Ishikawa (cell line): ENCODE measurements around the gene SELPLG.

ENCODE experiments used
- CREB1 ChIP-seq: IDR thresholded peaks from 2 replicates; pipeline ENCODE4 v1.6.1; 2012; ENCODE audit warnings: low read depth
- TEAD4 ChIP-seq: IDR thresholded peaks from 2 replicates; pipeline ENCODE4 v1.6.1; 2012
- ZBTB7A ChIP-seq: IDR thresholded peaks from 2 replicates; pipeline ENCODE4 v1.6.1; 2012; ENCODE audit warnings: low read depth
- TF ChIP-seq, protein P1 (sequence below): IDR thresholded peaks from 2 replicates; pipeline ENCODE4 v1.6.1; 2012; ENCODE audit warnings: low read depth, mild to moderate bottlenecking

DNA sequence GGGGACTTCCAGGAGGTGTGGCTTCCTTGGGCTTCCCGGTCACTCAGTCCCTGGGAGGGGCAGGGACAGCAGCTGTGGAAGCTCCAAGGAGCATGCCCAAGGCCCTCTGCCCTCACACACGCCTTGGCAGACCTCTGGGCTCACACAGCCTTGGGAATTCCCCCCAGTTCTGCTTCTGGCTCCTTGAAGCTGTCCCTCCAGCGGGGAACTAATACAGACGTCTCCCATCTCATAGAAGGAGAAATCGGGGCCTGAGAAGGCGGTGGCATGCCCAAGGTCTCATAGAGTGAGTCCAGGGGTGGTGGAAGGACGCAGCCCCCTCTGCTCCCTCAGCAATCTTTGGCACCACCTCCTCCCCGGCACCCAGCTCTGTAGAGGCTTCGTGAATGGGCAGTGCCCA lies 20.1 kb downstream of the SELPLG start:
- TF ChIP-seq ZBTB7A (no peak), TEAD4 (no peak), CREB1 (no peak)
- TF ChIP-seq, protein P1, sequence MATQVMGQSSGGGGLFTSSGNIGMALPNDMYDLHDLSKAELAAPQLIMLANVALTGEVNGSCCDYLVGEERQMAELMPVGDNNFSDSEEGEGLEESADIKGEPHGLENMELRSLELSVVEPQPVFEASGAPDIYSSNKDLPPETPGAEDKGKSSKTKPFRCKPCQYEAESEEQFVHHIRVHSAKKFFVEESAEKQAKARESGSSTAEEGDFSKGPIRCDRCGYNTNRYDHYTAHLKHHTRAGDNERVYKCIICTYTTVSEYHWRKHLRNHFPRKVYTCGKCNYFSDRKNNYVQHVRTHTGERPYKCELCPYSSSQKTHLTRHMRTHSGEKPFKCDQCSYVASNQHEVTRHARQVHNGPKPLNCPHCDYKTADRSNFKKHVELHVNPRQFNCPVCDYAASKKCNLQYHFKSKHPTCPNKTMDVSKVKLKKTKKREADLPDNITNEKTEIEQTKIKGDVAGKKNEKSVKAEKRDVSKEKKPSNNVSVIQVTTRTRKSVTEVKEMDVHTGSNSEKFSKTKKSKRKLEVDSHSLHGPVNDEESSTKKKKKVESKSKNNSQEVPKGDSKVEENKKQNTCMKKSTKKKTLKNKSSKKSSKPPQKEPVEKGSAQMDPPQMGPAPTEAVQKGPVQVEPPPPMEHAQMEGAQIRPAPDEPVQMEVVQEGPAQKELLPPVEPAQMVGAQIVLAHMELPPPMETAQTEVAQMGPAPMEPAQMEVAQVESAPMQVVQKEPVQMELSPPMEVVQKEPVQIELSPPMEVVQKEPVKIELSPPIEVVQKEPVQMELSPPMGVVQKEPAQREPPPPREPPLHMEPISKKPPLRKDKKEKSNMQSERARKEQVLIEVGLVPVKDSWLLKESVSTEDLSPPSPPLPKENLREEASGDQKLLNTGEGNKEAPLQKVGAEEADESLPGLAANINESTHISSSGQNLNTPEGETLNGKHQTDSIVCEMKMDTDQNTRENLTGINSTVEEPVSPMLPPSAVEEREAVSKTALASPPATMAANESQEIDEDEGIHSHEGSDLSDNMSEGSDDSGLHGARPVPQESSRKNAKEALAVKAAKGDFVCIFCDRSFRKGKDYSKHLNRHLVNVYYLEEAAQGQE: no peak
